MG63 (cell line): ENCODE results near the gene PLVAP. TPM values are rescaled to one million over a fixed set of nuclear protein-coding genes. Genes with fewer than 3 reads are reported as not detected.
A peak's percentile ranks its signal among the peaks of the same experiment; 100 is the strongest.

ENCODE experiments used
- DNase-seq: peaks from one replicate; pipeline ENCODE4 v3.0.0-alpha.2; 2020
- H3K27me3 ChIP-seq: fragments of 250-450 bp; sonication (Bioruptor Pico); 2 replicates; pipeline ENCODE4 v1.5.1; 2020; ENCODE audit warnings: mild to moderate bottlenecking, moderate library complexity
- H3K36me3 ChIP-seq: fragments of 250-450 bp; sonication (Bioruptor Pico); 2 replicates; pipeline ENCODE4 v1.5.1; 2020; ENCODE audit warnings: mild to moderate bottlenecking, moderate library complexity
- H3K4me3 ChIP-seq: fragments of 250-450 bp; sonication (Bioruptor Pico); 2 replicates; pipeline ENCODE4 v1.5.1; 2020; ENCODE audit warnings: mild to moderate bottlenecking, moderate library complexity
- H3K9me3 ChIP-seq: fragments of 250-450 bp; sonication (Bioruptor Pico); 2 replicates; pipeline ENCODE4 v1.5.1; 2020; ENCODE audit warnings: mild to moderate bottlenecking, moderate library complexity
- total RNA-seq: library from RNA; depleted of rRNA; stranded (reverse); fragments of >200 nt; shearing (Covaris generic); gene quantifications from 2 replicates; pipeline ENCODE4 v1.2.3, GENCODE V29; 2014; ENCODE audit warnings: low replicate concordance; rRNA removed

Gene PLVAP
- not detected in 2 replicates for total RNA-seq

- Histone ChIP-seq H3K4me3 (no peak within 1 kb of the TSS), H3K27me3 (no peaks in the 10 kb centered on the region), H3K9me3 (peaks cover 4% of the 10 kb centered on the region; the same call in 1 of the 2 replicates), H3K36me3 (no peaks in the 10 kb centered on the region)
- DNase-seq, result no peak
These were observed at the start of gene PLVAP for GRCh38 chr19:17376935-17377600. TSS of gene PLVAP (minus strand) at chr19:17377342. CDS start at chr19:17377288, 54 bp downstream.

GRCh38 chr19:17424743-17425365, 47.7 kb upstream of the PLVAP start:
- no peak overlapping the region for H3K4me3 ChIP-seq
- peak; percentile 34 for DNase-seq

GRCh38 chr19:17423429-17424208, 46.5 kb upstream of the PLVAP start:
- Histone ChIP-seq H3K27me3 (no peaks in the 10 kb centered on the region), H3K4me3 (no peak overlapping the region), H3K36me3 (peaks cover 14% of the 10 kb centered on the region), H3K9me3 (no peaks in the 10 kb centered on the region)
- no peak for DNase-seq

More at GRCh38 chr19:17424743-17425365, 47.7 kb upstream of the PLVAP start:
- no peaks in the 10 kb centered on the region for H3K27me3 ChIP-seq
- H3K36me3 ChIP-seq, result peaks cover 14% of the 10 kb centered on the region
- H3K9me3 ChIP-seq, result no peaks in the 10 kb centered on the region

GRCh38 chr19:17421942-17422341, 44.8 kb upstream of the PLVAP start:
- H3K4me3 ChIP-seq, result no peak overlapping the region
- no peaks in the 10 kb centered on the region for H3K27me3 ChIP-seq
- H3K9me3 ChIP-seq, result no peaks in the 10 kb centered on the region
- no peak for DNase-seq
- H3K36me3 ChIP-seq, result peaks cover 14% of the 10 kb centered on the region

- H3K9me3 ChIP-seq, result no peaks in the 10 kb centered on the region
- peaks cover 14% of the 10 kb centered on the region for H3K36me3 ChIP-seq
- peak overlapping the region; percentile 73 for H3K4me3 ChIP-seq
- no peaks in the 10 kb centered on the region for H3K27me3 ChIP-seq
- peak; percentile 71 for DNase-seq
These were observed 43.4 kb upstream of the PLVAP start for GRCh38 chr19:17420475-17420924.

GRCh38 chr19:17419621-17420474, 42.7 kb upstream of the PLVAP start, which contains the start of gene MVB12A:
TSS of gene MVB12A (plus strand) at chr19:17420047. CDS start at chr19:17420136, 89 bp downstream.
- peak within 1 kb of the TSS; percentile 73 for H3K4me3 ChIP-seq
- H3K27me3 ChIP-seq, result no peaks in the 10 kb centered on the region
- peaks cover 14% of the 10 kb centered on the region for H3K36me3 ChIP-seq
- peak; percentile 99 for DNase-seq
- H3K9me3 ChIP-seq, result no peaks in the 10 kb centered on the region

- Histone ChIP-seq H3K27me3 (no peaks in the 10 kb centered on the region), H3K9me3 (no peaks in the 10 kb centered on the region), H3K4me3 (peak overlapping the region; percentile 73), H3K36me3 (peaks cover 20% of the 10 kb centered on the region)
- DNase-seq, result no peak
These were observed 42.0 kb upstream of the PLVAP start for GRCh38 chr19:17419154-17419620.

GRCh38 chr19:17418710-17419109, 41.6 kb upstream of the PLVAP start:
- DNase-seq, result no peak
- H3K4me3 ChIP-seq, result peak overlapping the region; percentile 73
- no peaks in the 10 kb centered on the region for H3K9me3 ChIP-seq
- H3K27me3 ChIP-seq, result no peaks in the 10 kb centered on the region
- peaks cover 22% of the 10 kb centered on the region for H3K36me3 ChIP-seq

- no peak overlapping the region for H3K4me3 ChIP-seq
- no peaks in the 10 kb centered on the region for H3K9me3 ChIP-seq
- peaks cover 20% of the 10 kb centered on the region for H3K36me3 ChIP-seq
- no peak for DNase-seq
- no peaks in the 10 kb centered on the region for H3K27me3 ChIP-seq
These were observed 38.0 kb upstream of the PLVAP start for GRCh38 chr19:17415121-17415520.

GRCh38 chr19:17414097-17414496, 37.0 kb upstream of the PLVAP start:
- H3K4me3 ChIP-seq, result no peak overlapping the region
- no peaks in the 10 kb centered on the region for H3K27me3 ChIP-seq
- DNase-seq, result no peak
- peaks cover 20% of the 10 kb centered on the region for H3K36me3 ChIP-seq
- H3K9me3 ChIP-seq, result no peaks in the 10 kb centered on the region

GRCh38 chr19:17411801-17412200, 34.7 kb upstream of the PLVAP start:
- no peaks in the 10 kb centered on the region for H3K27me3 ChIP-seq
- peaks cover 20% of the 10 kb centered on the region for H3K36me3 ChIP-seq
- no peaks in the 10 kb centered on the region for H3K9me3 ChIP-seq
- no peak overlapping the region for H3K4me3 ChIP-seq
- no peak for DNase-seq

- H3K4me3 ChIP-seq, result no peak overlapping the region
- H3K36me3 ChIP-seq, result peaks cover 20% of the 10 kb centered on the region
- DNase-seq, result no peak
- no peaks in the 10 kb centered on the region for H3K27me3 ChIP-seq
- H3K9me3 ChIP-seq, result no peaks in the 10 kb centered on the region
These were observed 32.8 kb upstream of the PLVAP start for GRCh38 chr19:17409990-17410389.

- no peaks in the 10 kb centered on the region for H3K9me3 ChIP-seq
- H3K27me3 ChIP-seq, result no peaks in the 10 kb centered on the region
- DNase-seq, result no peak
- peaks cover 28% of the 10 kb centered on the region for H3K36me3 ChIP-seq
- peak overlapping the region; percentile 66 for H3K4me3 ChIP-seq
These were observed 29.7 kb upstream of the PLVAP start for GRCh38 chr19:17406887-17407196.

GRCh38 chr19:17406046-17406886, 29.1 kb upstream of the PLVAP start:
- H3K36me3 ChIP-seq, result peaks cover 30% of the 10 kb centered on the region
- H3K27me3 ChIP-seq, result no peaks in the 10 kb centered on the region
- DNase-seq, result peak; percentile 38
- no peaks in the 10 kb centered on the region for H3K9me3 ChIP-seq
- peak overlapping the region; percentile 66 for H3K4me3 ChIP-seq

- peak; percentile 85 for DNase-seq
- Histone ChIP-seq H3K4me3 (peak within 1 kb of the TSS; percentile 66), H3K9me3 (no peaks in the 10 kb centered on the region), H3K36me3 (peaks cover 36% of the 10 kb centered on the region), H3K27me3 (no peaks in the 10 kb centered on the region)
These were observed 28.3 kb upstream of the PLVAP start, which contains the start of gene BST2 for GRCh38 chr19:17405250-17406045. TSS of gene BST2 (minus strand) at chr19:17405630. CDS start at chr19:17405575, 55 bp downstream.
